HL-60/S4 (cell line): ENCODE results near the gene LCN10.

Experiments
- in situ Hi-C: fragments of 300-500 bp; cut with MboI; formaldehyde crosslinking; loops from 2 replicates; pipeline ENCODE4 v1.14.3; 2022; ENCODE audit warnings: low sequenced_read_pairs

LCN10 gene

GRCh38 chr9:136742591-136743391, at the start of gene LCN10:
Gene LCN10 (minus strand): TSS chr9:136742940. CDS start chr9:136742903, 37 bp downstream.
- in situ Hi-C loops = no loop called here

GRCh38 chr9:136791516-136792276, 49.0 kb upstream of the LCN10 start:
- in situ Hi-C loops = loop anchor here (25.0 kb wide), 2 partner anchors 246 to 421 kb away; partner anchors contain the start of genes ABCA2, FUT7, NDOR1 and NPDC1

GRCh38 chr9:136790640-136791515, 48.1 kb upstream of the LCN10 start, which contains the start of gene TMEM141:
Gene TMEM141 (plus strand): TSS chr9:136791344. CDS start chr9:136791371, 27 bp downstream.
- in situ Hi-C loops = loop anchor here (25.0 kb wide), 2 partner anchors 246 to 421 kb away; partner anchors contain the start of genes ABCA2, FUT7, NDOR1 and NPDC1

- in situ Hi-C loops = loop anchor here (25.0 kb wide), 2 partner anchors 248 to 423 kb away; partner anchors contain the start of genes ABCA2, FUT7, NDOR1 and NPDC1
Measured at GRCh38 chr9:136789523-136789937, 46.8 kb upstream of the LCN10 start.

GRCh38 chr9:136788644-136789522, 46.1 kb upstream of the LCN10 start:
- in situ Hi-C loops = loop anchor here (25.0 kb wide), 2 partner anchors 248 to 423 kb away; partner anchors contain the start of genes ABCA2, FUT7, NDOR1 and NPDC1

GRCh38 chr9:136787690-136788400, 45.1 kb upstream of the LCN10 start:
- in situ Hi-C loops = loop anchor here (25.0 kb wide), 2 partner anchors 249 to 424 kb away; partner anchors contain the start of genes ABCA2, FUT7, NDOR1 and NPDC1

- in situ Hi-C loops = loop anchor here (25.0 kb wide), 2 partner anchors 250 to 425 kb away; partner anchors contain the start of genes ABCA2, FUT7, NDOR1 and NPDC1
Measured at GRCh38 chr9:136786983-136787382, 44.2 kb upstream of the LCN10 start.

GRCh38 chr9:136786451-136786850, 43.7 kb upstream of the LCN10 start:
- in situ Hi-C loops = loop anchor here (25.0 kb wide), 2 partner anchors 251 to 426 kb away; partner anchors contain the start of genes ABCA2, FUT7, NDOR1 and NPDC1

GRCh38 chr9:136785565-136786355, 43.0 kb upstream of the LCN10 start:
- in situ Hi-C loops = loop anchor here (25.0 kb wide), 2 partner anchors 252 to 427 kb away; partner anchors contain the start of genes ABCA2, FUT7, NDOR1 and NPDC1

- in situ Hi-C loops = loop anchor here (25.0 kb wide), 2 partner anchors 252 to 427 kb away; partner anchors contain the start of genes ABCA2, FUT7, NDOR1 and NPDC1
Measured at GRCh38 chr9:136784997-136785361, 42.2 kb upstream of the LCN10 start.

- in situ Hi-C loops = loop anchor here (25.0 kb wide), 2 partner anchors 253 to 428 kb away; partner anchors contain the start of genes ABCA2, FUT7, NDOR1 and NPDC1
Measured at GRCh38 chr9:136784249-136784996, 41.7 kb upstream of the LCN10 start.

- in situ Hi-C loops = loop anchor here (25.0 kb wide), 2 partner anchors 255 to 430 kb away; partner anchors contain the start of genes ABCA2, FUT7, NDOR1 and NPDC1
Measured at GRCh38 chr9:136782452-136782851, 39.7 kb upstream of the LCN10 start.

- in situ Hi-C loops = loop anchor here (25.0 kb wide), 2 partner anchors 257 to 432 kb away; partner anchors contain the start of genes ABCA2, FUT7, NDOR1 and NPDC1
Measured at GRCh38 chr9:136779808-136780207, 37.1 kb upstream of the LCN10 start.

GRCh38 chr9:136777359-136777758, 34.6 kb upstream of the LCN10 start:
- in situ Hi-C loops = loop anchor here (25.0 kb wide), 2 partner anchors 260 to 435 kb away; partner anchors contain the start of genes ABCA2, FUT7, NDOR1 and NPDC1

GRCh38 chr9:136776947-136777346, 34.2 kb upstream of the LCN10 start:
- in situ Hi-C loops = loop anchor here (25.0 kb wide), 2 partner anchors 260 to 435 kb away; partner anchors contain the start of genes ABCA2, FUT7, NDOR1 and NPDC1

- in situ Hi-C loops = loop anchor here (25.0 kb wide), 2 partner anchors 262 to 437 kb away; partner anchors contain the start of genes ABCA2, FUT7, NDOR1 and NPDC1
Measured at GRCh38 chr9:136775191-136775590, 32.5 kb upstream of the LCN10 start.
